Smooth muscle cell (in vitro differentiated cells): Measurements from ENCODE around the gene MMEL1. TPM values are rescaled to one million over a fixed set of nuclear protein-coding genes. Genes with fewer than 3 reads are reported as not detected.
"Not testable (repeated sequence)": the region's sequence is repeated elsewhere in the genome, so short reads cannot be mapped to it uniquely, and the experiment has no call there.

Experiments
- DNase-seq: peaks from one replicate; lab custom pipeline; 2025; ENCODE audit not compliant: unreplicated experiment; lab: John Stamatoyannopoulos, UW
- H2AFZ ChIP-seq: fragments of 200-600 bp; sonication (generic); 2 replicates; pipeline ENCODE4 v1.6.0; 2016; ENCODE audit warnings: antibody characterized with exemption, low read depth, mild to moderate bottlenecking
- H3F3A ChIP-seq: fragments of 200-600 bp; sonication (generic); 2 replicates; pipeline ENCODE4 v1.6.0; 2017; ENCODE audit warnings: antibody characterized with exemption, low read depth
- H3K27ac ChIP-seq: fragments of 200-600 bp; sonication (generic); 2 replicates; pipeline ENCODE4 v1.5.1; 2016; ENCODE audit warnings: low read depth, mild to moderate bottlenecking
- H3K27me3 ChIP-seq: fragments of 200-600 bp; sonication (generic); 2 replicates; pipeline ENCODE4 v1.6.1; 2016; ENCODE audit warnings: low read depth, mild to moderate bottlenecking
- H3K36me3 ChIP-seq: fragments of 200-600 bp; sonication (generic); 2 replicates; pipeline ENCODE4 v1.5.1; 2016; ENCODE audit warnings: low read depth
- H3K4me1 ChIP-seq: fragments of 200-600 bp; sonication (generic); 2 replicates; pipeline ENCODE4 v1.5.1; 2016; ENCODE audit warnings: low read depth
- H3K4me2 ChIP-seq: fragments of 200-600 bp; sonication (generic); 2 replicates; pipeline ENCODE4 v1.6.0; 2016; ENCODE audit warnings: mild to moderate bottlenecking
- H3K4me3 ChIP-seq: fragments of 200-600 bp; sonication (generic); 2 replicates; pipeline ENCODE4 v1.5.1; 2016; ENCODE audit warnings: mild to moderate bottlenecking
- H3K79me2 ChIP-seq: fragments of 200-600 bp; sonication (generic); 2 replicates; pipeline ENCODE4 v1.6.0; 2016; ENCODE audit warnings: low read depth, mild to moderate bottlenecking
- H3K9ac ChIP-seq: fragments of 200-600 bp; sonication (generic); 2 replicates; pipeline ENCODE4 v1.6.0; 2016; ENCODE audit warnings: low read depth
- H3K9me3 ChIP-seq: fragments of 200-600 bp; sonication (generic); replicated peaks from 2 replicates; pipeline ENCODE4 v1.5.1; 2016; ENCODE audit warnings: low read depth
- H4K20me1 ChIP-seq: fragments of 200-600 bp; sonication (generic); 2 replicates; pipeline ENCODE4 v1.6.0; 2016; ENCODE audit warnings: low read depth
- WGBS: methylation state at CpG from one replicate; pipeline ENCODE4 v1.1.7; 2016; ENCODE audit warnings: low lambda C conversion rate; 5-methylcytosine and 5-hydroxymethylcytosine counted together
- polyA plus RNA-seq: library from polyadenylated mRNA; unstranded; fragments of >200 nt; fragmentation: Nextera tagmentation; extraction: Ambion mirVana; gene quantifications from 2 replicates; pipeline ENCODE4 v1.2.1, GENCODE V29; 2016
- total RNA-seq: library from RNA; depleted of rRNA; stranded (reverse); fragments of >200 nt; gene quantifications from 2 replicates; pipeline ENCODE4 v1.2.3, GENCODE V29; 2014
- TF ChIP-seq, protein P1 (sequence below): fragments of 200-600 bp; sonication (generic); IDR thresholded peaks from 2 replicates; pipeline ENCODE4 v1.5.1; 2017; ENCODE audit warnings: borderline replicate concordance, mild to moderate bottlenecking, antibody characterized with exemption; ENCODE audit not compliant: insufficient read depth, poor library complexity, severe bottlenecking

MMEL1 gene
- total and polyA plus RNA-seq, 2 experiments from 2014 or later, result 3.4 TPM; not detected in 1

DNA sequence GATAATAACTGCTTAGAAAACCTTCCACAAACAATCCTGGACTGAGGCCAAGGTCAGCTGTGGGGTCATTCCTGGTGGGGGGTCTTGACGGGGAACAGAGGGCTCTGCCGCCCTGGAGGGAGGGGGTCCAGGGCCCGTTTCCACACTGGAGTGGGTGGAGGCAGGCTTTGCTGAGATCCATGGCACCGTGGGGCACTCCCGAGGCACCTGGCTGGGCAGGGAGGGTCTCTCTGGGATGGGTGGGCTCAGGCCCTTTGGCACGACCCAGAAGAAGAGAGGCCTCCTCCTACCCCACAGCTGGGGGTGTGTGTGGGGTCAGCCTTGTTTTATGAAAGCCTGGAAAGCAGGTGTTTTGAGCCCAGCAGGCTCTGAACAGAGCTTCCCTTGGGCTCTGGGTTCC is 5.1 kb downstream of the MMEL1 start:
- WGBS, result 59% methylated on average over 6 of the region's 6 CpGs
- H2AFZ ChIP-seq, result no peak overlapping the region
- H3K36me3 ChIP-seq, result no peaks in the 10 kb centered on the region
- no peaks in the 10 kb centered on the region for H3K79me2 ChIP-seq
- H3K9ac ChIP-seq, result no peak overlapping the region
- H3K27me3 ChIP-seq, result peaks cover 50% of the 10 kb centered on the region
- H3K9me3 ChIP-seq, result no peaks in the 10 kb centered on the region
- H4K20me1 ChIP-seq, result no peaks in the 10 kb centered on the region
- H3K4me3 ChIP-seq, result no peak overlapping the region
- no peak overlapping the region for H3K4me2 ChIP-seq
- H3F3A ChIP-seq, result no peaks in the 10 kb centered on the region
- no peaks in the 10 kb centered on the region for H3K4me1 ChIP-seq
- TF ChIP-seq, protein P1, sequence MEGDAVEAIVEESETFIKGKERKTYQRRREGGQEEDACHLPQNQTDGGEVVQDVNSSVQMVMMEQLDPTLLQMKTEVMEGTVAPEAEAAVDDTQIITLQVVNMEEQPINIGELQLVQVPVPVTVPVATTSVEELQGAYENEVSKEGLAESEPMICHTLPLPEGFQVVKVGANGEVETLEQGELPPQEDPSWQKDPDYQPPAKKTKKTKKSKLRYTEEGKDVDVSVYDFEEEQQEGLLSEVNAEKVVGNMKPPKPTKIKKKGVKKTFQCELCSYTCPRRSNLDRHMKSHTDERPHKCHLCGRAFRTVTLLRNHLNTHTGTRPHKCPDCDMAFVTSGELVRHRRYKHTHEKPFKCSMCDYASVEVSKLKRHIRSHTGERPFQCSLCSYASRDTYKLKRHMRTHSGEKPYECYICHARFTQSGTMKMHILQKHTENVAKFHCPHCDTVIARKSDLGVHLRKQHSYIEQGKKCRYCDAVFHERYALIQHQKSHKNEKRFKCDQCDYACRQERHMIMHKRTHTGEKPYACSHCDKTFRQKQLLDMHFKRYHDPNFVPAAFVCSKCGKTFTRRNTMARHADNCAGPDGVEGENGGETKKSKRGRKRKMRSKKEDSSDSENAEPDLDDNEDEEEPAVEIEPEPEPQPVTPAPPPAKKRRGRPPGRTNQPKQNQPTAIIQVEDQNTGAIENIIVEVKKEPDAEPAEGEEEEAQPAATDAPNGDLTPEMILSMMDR, result no peak
- DNase-seq, result no peak
- H3K27ac ChIP-seq, result no peak overlapping the region

DNA sequence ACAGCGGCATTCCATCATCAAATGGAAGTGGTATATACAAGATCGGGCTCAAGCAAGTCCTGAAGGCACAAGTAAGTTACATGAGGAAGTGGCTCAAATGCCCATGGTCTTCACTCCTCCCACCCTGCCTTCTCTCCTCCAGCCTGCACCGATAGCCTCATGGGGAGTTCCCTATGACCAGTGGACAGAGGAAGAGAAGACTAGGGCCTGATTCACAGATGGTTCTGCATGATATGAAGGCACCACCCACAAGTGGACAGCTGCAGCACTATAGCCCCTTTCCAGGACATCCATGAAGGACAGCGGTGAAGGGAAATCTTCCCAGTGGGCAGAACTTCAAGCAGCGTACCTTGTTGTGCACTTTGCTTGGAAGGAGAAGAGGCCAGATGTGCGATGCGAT is 7.1 kb downstream of the MMEL1 start:
- H2AFZ ChIP-seq, H4K20me1 ChIP-seq, H3K9me3 ChIP-seq, H3K79me2 ChIP-seq, H3K4me2 ChIP-seq, H3F3A ChIP-seq, H3K4me3 ChIP-seq, DNase-seq, H3K9ac ChIP-seq, H3K4me1 ChIP-seq, H3K27ac ChIP-seq, H3K36me3 ChIP-seq: not testable (repeated sequence)
- WGBS, result 88% methylated on average over 7 of the region's 7 CpGs
- H3K27me3 ChIP-seq, result peaks cover 50% of the 10 kb centered on the region

DNA sequence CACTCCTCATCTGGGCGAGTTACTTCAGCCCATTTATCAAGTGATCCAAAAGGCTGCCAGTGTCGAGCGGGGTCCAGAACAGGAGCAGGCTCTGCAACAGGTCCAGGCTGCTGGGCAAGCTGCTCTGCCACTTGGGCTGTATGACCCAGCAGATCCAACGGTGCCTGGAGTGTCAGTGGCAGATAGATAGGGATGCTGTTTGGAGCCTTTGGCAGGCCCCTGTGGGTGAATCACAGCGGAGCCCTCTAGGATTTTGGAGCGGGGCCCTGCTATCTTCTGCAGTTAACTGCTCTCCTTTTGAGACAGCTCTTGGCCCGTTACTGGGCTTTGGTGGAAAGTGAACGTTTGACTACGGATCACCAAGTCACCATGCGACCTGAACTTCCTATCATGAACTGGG is 7.5 kb downstream of the MMEL1 start:
- H3K4me2 ChIP-seq, result no peak overlapping the region
- H3K27ac ChIP-seq, result no peak overlapping the region
- no peaks in the 10 kb centered on the region for H3K79me2 ChIP-seq
- H3K27me3 ChIP-seq, result peaks cover 48% of the 10 kb centered on the region
- no peaks in the 10 kb centered on the region for H3K4me1 ChIP-seq
- TF ChIP-seq, protein P1, result no peak
- no peaks in the 10 kb centered on the region for H3K9me3 ChIP-seq
- no peak for DNase-seq
- 85% methylated on average over 10 of the region's 10 CpGs for WGBS
- no peaks in the 10 kb centered on the region for H3K36me3 ChIP-seq
- H3K9ac ChIP-seq, result no peak overlapping the region
- H3F3A ChIP-seq, result no peaks in the 10 kb centered on the region
- H2AFZ ChIP-seq, result no peak overlapping the region
- no peak overlapping the region for H3K4me3 ChIP-seq
- H4K20me1 ChIP-seq, result no peaks in the 10 kb centered on the region

DNA sequence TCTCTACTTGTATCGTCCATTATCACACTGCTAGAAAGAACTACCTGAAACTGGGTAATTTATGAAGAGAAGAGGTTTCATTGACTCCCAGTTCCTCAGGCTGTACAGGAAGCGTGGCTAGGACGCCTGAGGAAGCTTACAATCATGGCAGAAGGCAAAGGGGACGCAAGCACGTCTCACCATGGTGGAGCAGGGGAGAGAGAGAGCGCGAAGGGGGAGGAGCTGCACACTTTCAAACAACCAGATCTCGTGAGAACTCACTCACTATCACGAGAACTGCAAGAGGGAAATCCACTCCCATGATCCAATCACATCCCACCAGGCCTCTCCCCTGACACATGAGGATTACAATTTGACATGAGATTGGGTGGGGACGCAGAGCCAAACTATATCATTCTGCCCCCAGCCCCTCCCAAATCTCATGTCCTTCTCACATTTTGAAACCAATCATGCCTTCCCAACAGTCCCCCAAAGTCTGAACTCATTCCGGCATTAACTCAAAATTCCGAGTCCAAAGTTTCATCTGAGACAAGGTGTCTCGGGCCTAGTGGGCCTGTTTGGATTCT is 8.0 kb downstream of the MMEL1 start:
- no peak overlapping the region for H3K4me3 ChIP-seq
- no peaks in the 10 kb centered on the region for H3K79me2 ChIP-seq
- no peak overlapping the region for H3K27ac ChIP-seq
- H2AFZ ChIP-seq, result no peak overlapping the region
- peaks cover 43% of the 10 kb centered on the region for H3K27me3 ChIP-seq
- no peaks in the 10 kb centered on the region for H3K36me3 ChIP-seq
- no peak for DNase-seq
- H4K20me1 ChIP-seq, result no peaks in the 10 kb centered on the region
- H3F3A ChIP-seq, result no peaks in the 10 kb centered on the region
- no peaks in the 10 kb centered on the region for H3K4me1 ChIP-seq
- WGBS, result 70% methylated on average over 13 of the region's 13 CpGs
- H3K4me2 ChIP-seq, result no peak overlapping the region
- TF ChIP-seq, protein P1, result no peak
- H3K9ac ChIP-seq, result no peak overlapping the region
- H3K9me3 ChIP-seq, result no peaks in the 10 kb centered on the region
